Osteocyte (in vitro differentiated cells): ENCODE measurements around the gene NEK1. TPM values are rescaled to one million over a fixed set of nuclear protein-coding genes. Genes with fewer than 3 reads are reported as not detected.

ENCODE experiments used
- DNase-seq: peaks from one replicate; pipeline ENCODE4 v3.0.0; 2021; ENCODE audit warnings: mixed read lengths; ENCODE audit not compliant: unreplicated experiment; ENCODE audit errors: extremely low spot score
- H3K27ac Mint-ChIP-seq: one replicate; pipeline ENCODE4 v1.8.0; 2021; ENCODE audit warnings: mild to moderate bottlenecking, mixed read lengths; ENCODE audit not compliant: unreplicated experiment
- H3K27me3 Mint-ChIP-seq: one replicate; pipeline ENCODE4 v1.8.0; 2021; ENCODE audit warnings: mixed read lengths; ENCODE audit not compliant: unreplicated experiment
- H3K36me3 Mint-ChIP-seq: one replicate; pipeline ENCODE4 v1.8.0; 2021; ENCODE audit warnings: mixed read lengths; ENCODE audit not compliant: unreplicated experiment
- H3K4me1 Mint-ChIP-seq: one replicate; pipeline ENCODE4 v1.8.0; 2021; ENCODE audit warnings: mixed read lengths; ENCODE audit not compliant: unreplicated experiment
- H3K4me3 Mint-ChIP-seq: one replicate; pipeline ENCODE4 v1.8.0; 2021; ENCODE audit warnings: mild to moderate bottlenecking, moderate library complexity, mixed read lengths; ENCODE audit not compliant: unreplicated experiment
- H3K9me3 Mint-ChIP-seq: one replicate; pipeline ENCODE4 v1.8.0; 2021; ENCODE audit warnings: mixed read lengths; ENCODE audit not compliant: unreplicated experiment
- total RNA-seq: library from RNA; stranded (reverse); gene quantifications from 2 replicates; pipeline ENCODE4 v1.2.1, GENCODE V29; 2021
- TF ChIP-seq, protein P1 (sequence below): fragments of 200-600 bp; sonication (generic); IDR thresholded peaks from 2 replicates; pipeline ENCODE4 v1.5.0; 2021; ENCODE audit warnings: antibody characterized with exemption, mild to moderate bottlenecking, moderate library complexity

Gene NEK1
- total RNA-seq, 1 donor from 2014 or later = 17.7 TPM

DNA sequence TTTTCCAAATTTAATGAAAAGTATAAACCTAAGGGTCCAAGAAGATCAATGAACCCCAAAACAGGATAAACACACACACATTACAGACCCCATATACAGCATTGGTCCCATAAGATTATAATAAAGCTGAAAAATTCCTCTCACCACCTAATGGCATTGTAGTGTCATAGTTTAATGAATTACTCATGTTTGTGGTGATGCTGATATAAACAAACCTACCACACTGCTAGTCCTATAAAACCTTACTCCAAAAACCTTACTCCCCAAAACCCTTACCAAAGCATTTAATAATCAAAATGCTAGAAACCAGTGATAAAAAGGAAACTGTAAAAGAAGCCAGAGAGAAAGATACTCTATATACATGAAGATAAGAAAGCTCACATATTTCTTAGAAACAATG lies 193.5 kb downstream of the NEK1 start:
- no peaks in the 10 kb centered on the region for H3K4me1 Mint-ChIP-seq
- no peak for DNase-seq
- peaks cover 12% of the 10 kb centered on the region for H3K36me3 Mint-ChIP-seq

DNA sequence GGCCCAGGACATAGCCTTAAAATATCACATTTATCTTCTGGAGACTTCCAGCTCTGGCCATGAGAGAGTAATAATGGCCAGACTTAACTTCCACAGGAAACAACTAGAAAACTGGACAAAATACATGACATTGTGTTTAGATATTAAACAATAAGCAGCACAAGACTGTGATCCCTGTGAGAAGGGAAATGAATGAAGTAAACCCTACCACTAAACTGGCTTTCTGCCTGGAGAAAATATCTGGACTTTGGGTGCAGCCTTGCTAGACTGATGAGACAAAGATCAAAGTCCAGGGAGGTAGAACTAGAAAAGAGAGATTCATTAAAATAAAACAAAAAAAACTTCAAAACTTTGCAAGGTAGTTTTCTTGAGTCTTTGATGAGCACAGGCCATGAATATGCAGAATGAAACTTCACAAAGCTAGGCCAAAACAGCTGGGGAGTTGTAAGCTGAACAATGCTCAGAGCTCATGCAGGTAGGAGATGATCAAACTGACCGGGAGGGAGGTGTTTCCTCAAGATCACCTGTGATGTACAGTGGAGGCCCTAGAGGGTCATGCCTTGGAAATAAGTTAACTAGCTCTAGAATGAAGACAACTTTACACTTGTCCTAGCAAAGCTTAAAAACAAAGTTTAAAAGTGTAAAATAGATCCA lies 194.6 kb downstream of the NEK1 start:
- Mint-ChIP-seq H3K27me3 (no peaks in the 10 kb centered on the region), H3K9me3 (no peaks in the 10 kb centered on the region), H3K36me3 (peaks cover 10% of the 10 kb centered on the region), H3K4me3 (no peak overlapping the region), H3K4me1 (no peaks in the 10 kb centered on the region), H3K27ac (no peak overlapping the region)
- TF ChIP-seq, protein P1, sequence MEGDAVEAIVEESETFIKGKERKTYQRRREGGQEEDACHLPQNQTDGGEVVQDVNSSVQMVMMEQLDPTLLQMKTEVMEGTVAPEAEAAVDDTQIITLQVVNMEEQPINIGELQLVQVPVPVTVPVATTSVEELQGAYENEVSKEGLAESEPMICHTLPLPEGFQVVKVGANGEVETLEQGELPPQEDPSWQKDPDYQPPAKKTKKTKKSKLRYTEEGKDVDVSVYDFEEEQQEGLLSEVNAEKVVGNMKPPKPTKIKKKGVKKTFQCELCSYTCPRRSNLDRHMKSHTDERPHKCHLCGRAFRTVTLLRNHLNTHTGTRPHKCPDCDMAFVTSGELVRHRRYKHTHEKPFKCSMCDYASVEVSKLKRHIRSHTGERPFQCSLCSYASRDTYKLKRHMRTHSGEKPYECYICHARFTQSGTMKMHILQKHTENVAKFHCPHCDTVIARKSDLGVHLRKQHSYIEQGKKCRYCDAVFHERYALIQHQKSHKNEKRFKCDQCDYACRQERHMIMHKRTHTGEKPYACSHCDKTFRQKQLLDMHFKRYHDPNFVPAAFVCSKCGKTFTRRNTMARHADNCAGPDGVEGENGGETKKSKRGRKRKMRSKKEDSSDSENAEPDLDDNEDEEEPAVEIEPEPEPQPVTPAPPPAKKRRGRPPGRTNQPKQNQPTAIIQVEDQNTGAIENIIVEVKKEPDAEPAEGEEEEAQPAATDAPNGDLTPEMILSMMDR = no peak
- no peak for DNase-seq

More for the DNA sequence above, 193.5 kb downstream of the NEK1 start:
- no peaks in the 10 kb centered on the region for H3K27me3 Mint-ChIP-seq
- TF ChIP-seq, protein P1 = no peak
- H3K9me3 Mint-ChIP-seq = no peaks in the 10 kb centered on the region
- no peak overlapping the region for H3K27ac Mint-ChIP-seq
- no peak overlapping the region for H3K4me3 Mint-ChIP-seq

DNA sequence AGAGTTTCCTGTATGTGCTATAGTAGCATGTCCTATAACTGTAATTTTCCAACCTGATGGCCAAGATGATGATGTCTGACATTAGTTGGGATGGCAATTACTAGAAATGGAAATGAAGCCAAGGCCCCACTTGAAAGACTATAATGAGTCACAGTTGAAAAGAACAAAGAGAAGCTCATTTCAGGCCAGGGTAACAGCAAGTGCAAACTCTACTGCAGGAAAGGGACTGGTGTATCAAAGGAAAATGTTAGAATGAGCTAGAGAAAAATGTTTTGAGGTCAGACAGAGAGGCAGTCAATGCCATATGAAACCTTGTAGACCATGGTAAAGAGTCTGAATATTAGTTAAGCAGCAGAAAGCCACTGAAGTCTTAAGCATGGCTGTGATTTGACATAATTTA lies 195.4 kb downstream of the NEK1 start:
- no peak overlapping the region for H3K27ac Mint-ChIP-seq
- no peak for DNase-seq
- no peaks in the 10 kb centered on the region for H3K9me3 Mint-ChIP-seq
- no peak overlapping the region for H3K4me3 Mint-ChIP-seq
- H3K27me3 Mint-ChIP-seq = no peaks in the 10 kb centered on the region
- no peaks in the 10 kb centered on the region for H3K4me1 Mint-ChIP-seq
- TF ChIP-seq, protein P1 = no peak
- peaks cover 10% of the 10 kb centered on the region for H3K36me3 Mint-ChIP-seq

DNA sequence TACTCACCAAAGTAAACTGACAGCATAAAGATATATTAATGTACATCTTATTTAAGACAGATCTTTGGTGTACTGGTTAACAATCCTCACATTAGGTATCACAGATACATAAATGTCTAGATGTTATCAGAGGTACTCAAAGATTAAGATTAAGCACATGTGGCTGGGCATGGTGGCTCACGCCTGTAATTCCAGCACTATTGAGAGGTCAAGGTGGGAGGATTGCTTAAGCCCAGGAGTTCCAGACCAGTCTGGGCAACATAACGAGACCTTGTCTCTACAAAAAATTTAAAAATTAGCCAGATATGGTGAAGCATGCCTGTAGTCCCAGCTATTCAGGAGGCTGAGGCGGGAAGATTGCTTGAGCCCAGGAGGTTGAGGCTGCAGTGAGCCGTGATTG lies 195.9 kb downstream of the NEK1 start:
- no peak overlapping the region for H3K4me3 Mint-ChIP-seq
- peaks cover under 1% of the 10 kb centered on the region for H3K4me1 Mint-ChIP-seq
- peaks cover 8% of the 10 kb centered on the region for H3K36me3 Mint-ChIP-seq
- TF ChIP-seq, protein P1 = no peak
- no peaks in the 10 kb centered on the region for H3K27me3 Mint-ChIP-seq
- DNase-seq = no peak
- H3K9me3 Mint-ChIP-seq = no peaks in the 10 kb centered on the region
- H3K27ac Mint-ChIP-seq = no peak overlapping the region

DNA sequence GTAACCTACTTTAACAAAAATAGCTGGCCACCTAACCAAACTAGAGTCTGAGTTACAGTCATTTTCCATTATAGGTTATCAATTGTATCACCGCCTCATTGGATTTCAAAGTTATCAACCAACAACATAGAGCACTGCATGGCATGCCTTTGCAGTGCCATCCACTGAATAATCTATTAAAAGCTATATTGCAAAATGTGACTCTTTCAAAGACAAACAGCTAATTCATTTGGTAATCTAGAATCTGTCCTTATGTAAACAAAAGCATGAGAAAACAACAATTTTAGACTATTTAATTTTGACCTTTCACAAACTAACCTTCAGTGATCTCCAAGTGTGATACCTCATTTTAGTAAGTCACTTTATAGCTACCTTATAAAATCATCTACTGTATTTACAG lies 197.5 kb downstream of the NEK1 start:
- H3K4me1 Mint-ChIP-seq = peaks cover 13% of the 10 kb centered on the region
- no peak for DNase-seq
- peaks cover under 1% of the 10 kb centered on the region for H3K36me3 Mint-ChIP-seq
- no peaks in the 10 kb centered on the region for H3K9me3 Mint-ChIP-seq
- H3K27me3 Mint-ChIP-seq = no peaks in the 10 kb centered on the region
- no peak overlapping the region for H3K4me3 Mint-ChIP-seq
- no peak overlapping the region for H3K27ac Mint-ChIP-seq
- TF ChIP-seq, protein P1 = no peak
